ENCODE results near the gene GRIK5.

GRCh38 chr19:42022616-42023015 is 47.4 kb downstream of the GRIK5 start:
- TF ChIP-seq GATA2 (IDR thresholded peaks at IDR 0.05; ENCODE audit: low read depth, low read length) (no peak), GATA3 (IDR thresholded peaks at IDR 0.05; ENCODE audit: low read depth, low read length) (no peak)

Measured in SH-SY5Y (cell line).